Cardiac muscle cell (in vitro differentiated cells and primary cell): ENCODE measurements around the gene NRP1. TPM values are rescaled to one million over a fixed set of nuclear protein-coding genes. Genes with fewer than 3 reads are reported as not detected.

Experiments
- DNase-seq, 2 donors: peaks; one replicate each; pipeline versions ENCODE4 v3.0.0 to v3.0.0-alpha.2; 2010 to 2017; ENCODE audit warnings: low read depth in 1 of 2, low spot score in 1 of 2
- H3K27ac ChIP-seq: fragments of 200-600 bp; sonication (generic); 2 replicates; pipeline ENCODE4 v1.5.1; 2016
- H3K27me3 ChIP-seq: fragments of 200-600 bp; sonication (generic); 2 replicates; pipeline ENCODE4 v1.6.0; 2016; ENCODE audit warnings: control low read depth
- H3K36me3 ChIP-seq: fragments of 200-600 bp; sonication (generic); 2 replicates; pipeline ENCODE4 v1.5.1; 2016; ENCODE audit warnings: control low read depth
- H3K4me1 ChIP-seq: fragments of 200-600 bp; sonication (generic); 2 replicates; pipeline ENCODE4 v1.8.1; 2017; ENCODE audit warnings: low read depth, mild to moderate bottlenecking, mixed run types
- H3K4me3 ChIP-seq: fragments of 200-600 bp; sonication (generic); 2 replicates; pipeline ENCODE4 v1.5.1; 2016; ENCODE audit warnings: mild to moderate bottlenecking
- H3K9me3 ChIP-seq: fragments of 200-600 bp; sonication (generic); 2 replicates; pipeline ENCODE4 v1.5.1; 2017; ENCODE audit warnings: low read depth, mild to moderate bottlenecking, control low read depth
- polyA plus RNA-seq: library from polyadenylated mRNA; unstranded; fragments of >200 nt; fragmentation: Nextera tagmentation; extraction: Ambion mirVana; gene quantifications from 2 replicates; pipeline ENCODE4 v1.2.1, GENCODE V29; 2016
- total RNA-seq: library from RNA; depleted of rRNA; stranded (reverse); fragments of >200 nt; gene quantifications from 2 replicates; pipeline ENCODE4 v1.2.3, GENCODE V29; 2016
- TF ChIP-seq, protein P1 (sequence below): IDR thresholded peaks from 2 replicates; pipeline ENCODE4 v1.5.1; 2012; ENCODE audit warnings: low read depth, mild to moderate bottlenecking, low read length

The NRP1 gene
- total and polyA plus RNA-seq, 2 experiments from 2014 or later, result 145 to 327 TPM

DNA sequence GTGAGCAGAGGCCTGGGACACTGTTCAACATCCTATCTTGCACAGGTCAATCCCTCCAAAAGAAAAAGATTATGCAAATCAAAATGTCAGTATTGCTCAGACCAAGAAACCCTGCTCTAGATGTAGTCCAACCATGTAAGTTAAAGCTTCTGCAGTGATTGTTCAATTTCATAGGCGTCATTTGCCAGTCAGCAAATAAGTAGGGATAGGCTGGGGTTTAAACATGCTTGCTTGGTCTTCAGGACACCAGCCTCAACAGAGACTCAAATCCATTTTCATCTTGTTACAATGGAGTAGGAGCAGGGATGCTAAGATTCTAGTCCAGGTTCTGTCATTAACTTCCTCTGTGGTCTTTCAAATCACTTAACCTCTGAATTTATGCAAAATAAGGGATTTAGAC, 89.1 kb downstream of the NRP1 start:
- no peak overlapping the region for H3K4me3 ChIP-seq
- H3K9me3 ChIP-seq, result no peaks in the 10 kb centered on the region
- no peaks in the 10 kb centered on the region for H3K4me1 ChIP-seq
- no peak overlapping the region for H3K27ac ChIP-seq
- TF ChIP-seq, protein P1, sequence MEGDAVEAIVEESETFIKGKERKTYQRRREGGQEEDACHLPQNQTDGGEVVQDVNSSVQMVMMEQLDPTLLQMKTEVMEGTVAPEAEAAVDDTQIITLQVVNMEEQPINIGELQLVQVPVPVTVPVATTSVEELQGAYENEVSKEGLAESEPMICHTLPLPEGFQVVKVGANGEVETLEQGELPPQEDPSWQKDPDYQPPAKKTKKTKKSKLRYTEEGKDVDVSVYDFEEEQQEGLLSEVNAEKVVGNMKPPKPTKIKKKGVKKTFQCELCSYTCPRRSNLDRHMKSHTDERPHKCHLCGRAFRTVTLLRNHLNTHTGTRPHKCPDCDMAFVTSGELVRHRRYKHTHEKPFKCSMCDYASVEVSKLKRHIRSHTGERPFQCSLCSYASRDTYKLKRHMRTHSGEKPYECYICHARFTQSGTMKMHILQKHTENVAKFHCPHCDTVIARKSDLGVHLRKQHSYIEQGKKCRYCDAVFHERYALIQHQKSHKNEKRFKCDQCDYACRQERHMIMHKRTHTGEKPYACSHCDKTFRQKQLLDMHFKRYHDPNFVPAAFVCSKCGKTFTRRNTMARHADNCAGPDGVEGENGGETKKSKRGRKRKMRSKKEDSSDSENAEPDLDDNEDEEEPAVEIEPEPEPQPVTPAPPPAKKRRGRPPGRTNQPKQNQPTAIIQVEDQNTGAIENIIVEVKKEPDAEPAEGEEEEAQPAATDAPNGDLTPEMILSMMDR, result no peak
- peaks cover 67% of the 10 kb centered on the region for H3K36me3 ChIP-seq
- no peaks in the 10 kb centered on the region for H3K27me3 ChIP-seq
- DNase-seq, result no peak

DNA sequence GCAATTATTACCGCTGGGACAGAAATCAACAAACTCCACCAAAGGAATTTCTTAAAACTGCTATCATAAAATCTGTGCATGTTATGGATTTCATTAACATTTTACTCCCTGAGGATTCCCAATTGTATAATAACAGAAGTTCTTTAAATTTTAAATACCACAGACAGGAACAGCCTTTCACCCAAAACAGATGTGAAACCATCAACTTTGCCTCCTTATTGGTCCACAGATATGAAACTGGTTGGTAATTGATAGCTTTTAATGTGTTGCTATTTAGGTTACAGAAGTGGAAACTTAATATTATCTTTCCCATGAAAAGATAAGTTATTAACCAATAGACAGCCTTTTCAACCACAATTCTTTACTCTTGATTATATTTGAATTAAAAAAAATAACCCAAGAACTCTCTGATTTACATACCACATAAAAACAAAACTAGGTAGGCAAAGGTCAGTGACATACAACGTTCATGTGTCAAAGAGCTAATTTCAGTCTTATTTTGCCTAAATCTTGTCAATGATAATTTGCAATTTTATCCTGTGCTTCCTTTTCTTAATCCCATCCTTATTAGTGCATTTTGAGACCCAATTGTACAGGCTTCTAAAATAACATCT, 90.0 kb downstream of the NRP1 start:
- Histone ChIP-seq H3K4me1 (no peaks in the 10 kb centered on the region), H3K4me3 (no peak overlapping the region), H3K36me3 (peaks cover 65% of the 10 kb centered on the region), H3K27ac (no peak overlapping the region), H3K27me3 (no peaks in the 10 kb centered on the region), H3K9me3 (no peaks in the 10 kb centered on the region)
- no peak for DNase-seq
- TF ChIP-seq, protein P1, result no peak

DNA sequence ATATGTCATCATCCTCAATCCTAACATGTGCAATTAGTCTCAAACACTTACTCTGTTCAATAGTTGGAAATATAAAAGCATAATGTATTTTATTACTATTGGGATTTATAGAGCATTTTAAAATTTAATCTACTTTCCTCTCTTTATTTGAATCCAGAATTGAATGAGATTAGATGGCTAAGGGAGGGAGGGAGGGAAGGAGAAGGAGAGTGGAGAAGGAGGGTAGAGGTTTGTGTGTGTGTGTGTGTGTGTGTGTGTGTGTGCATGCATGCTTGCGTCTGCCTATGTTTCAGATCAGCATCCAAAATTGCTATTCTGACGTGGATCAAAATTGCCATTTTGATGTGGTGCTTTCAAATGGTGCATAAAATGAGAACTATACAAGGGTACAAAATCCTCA, 90.8 kb downstream of the NRP1 start:
- H3K27ac ChIP-seq, result no peak overlapping the region
- H3K27me3 ChIP-seq, result no peaks in the 10 kb centered on the region
- DNase-seq, result no peak
- peaks cover 62% of the 10 kb centered on the region for H3K36me3 ChIP-seq
- no peaks in the 10 kb centered on the region for H3K9me3 ChIP-seq
- no peak overlapping the region for H3K4me3 ChIP-seq
- H3K4me1 ChIP-seq, result no peaks in the 10 kb centered on the region
- TF ChIP-seq, protein P1, result no peak

DNA sequence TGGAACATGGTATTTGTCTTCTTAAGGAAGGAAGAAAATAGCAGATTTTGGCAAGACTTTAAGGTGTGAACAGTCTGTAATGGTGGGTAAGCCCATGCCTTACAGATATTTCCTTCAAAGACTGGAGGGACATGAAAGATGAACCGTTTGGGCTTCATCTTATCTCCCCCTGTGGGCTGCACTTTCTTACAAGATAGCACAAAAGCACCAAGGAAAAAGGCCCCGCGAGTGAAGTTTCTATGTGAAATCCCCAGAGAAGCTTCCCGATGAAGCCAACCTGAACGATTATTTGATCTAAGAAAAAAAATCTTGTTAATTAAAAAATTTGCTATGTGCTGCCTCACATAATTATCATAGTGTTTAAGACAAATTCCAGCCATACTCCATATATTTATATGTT, 91.5 kb downstream of the NRP1 start:
- DNase-seq, result no peak
- H3K36me3 ChIP-seq, result peaks cover 61% of the 10 kb centered on the region
- no peak overlapping the region for H3K27ac ChIP-seq
- H3K4me3 ChIP-seq, result no peak overlapping the region
- H3K4me1 ChIP-seq, result no peaks in the 10 kb centered on the region
- H3K27me3 ChIP-seq, result no peaks in the 10 kb centered on the region
- no peaks in the 10 kb centered on the region for H3K9me3 ChIP-seq
- TF ChIP-seq, protein P1, result no peak

DNA sequence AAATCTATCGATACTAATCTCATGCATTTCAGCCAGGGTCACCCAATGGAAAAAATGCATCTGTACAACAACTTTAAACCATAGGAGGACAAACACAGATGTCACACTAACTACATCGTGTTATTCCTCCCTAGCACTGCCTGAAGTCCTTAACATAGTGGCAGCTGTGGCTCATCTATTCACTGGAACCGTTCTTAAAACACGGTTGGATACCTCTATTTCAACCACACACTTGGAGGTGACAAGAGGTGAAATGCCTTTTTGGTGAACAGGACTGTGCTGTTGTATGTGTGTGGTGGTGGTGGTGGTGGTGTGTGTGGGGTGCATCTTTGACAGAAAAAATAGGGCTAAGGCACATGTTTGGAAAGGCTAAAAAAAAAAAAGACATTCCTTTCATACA, 93.1 kb downstream of the NRP1 start:
- Histone ChIP-seq H3K9me3 (no peaks in the 10 kb centered on the region), H3K4me3 (no peak overlapping the region), H3K27ac (no peak overlapping the region), H3K36me3 (peaks cover 47% of the 10 kb centered on the region), H3K4me1 (no peaks in the 10 kb centered on the region), H3K27me3 (no peaks in the 10 kb centered on the region)
- no peak for DNase-seq
- TF ChIP-seq, protein P1, result no peak
